ENCODE results near the gene MAMDC2. TPM values are rescaled to one million over a fixed set of nuclear protein-coding genes. Genes with fewer than 3 reads are reported as not detected.

MAMDC2 gene
- total RNA-seq, 1 donor from 2014 or later: 10.0 TPM

DNA sequence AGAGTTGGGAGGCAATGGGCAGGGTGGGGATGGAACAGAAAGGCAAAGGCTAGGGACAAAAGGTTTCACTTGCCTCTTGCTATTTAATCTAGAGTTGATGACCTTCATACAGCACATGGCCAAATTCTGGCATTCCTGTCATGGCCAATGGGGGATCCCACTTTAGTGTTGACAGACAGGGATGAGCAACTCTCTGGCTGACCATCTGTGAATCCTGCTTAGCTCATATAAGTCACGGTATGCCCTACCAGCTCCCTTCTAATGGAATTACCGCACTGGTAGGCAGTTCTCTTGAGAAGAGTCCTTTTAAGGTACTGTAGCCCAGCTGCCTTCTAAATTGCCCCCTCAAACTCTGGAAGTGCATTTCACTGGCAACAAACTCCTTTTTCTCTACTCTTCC lies 76.1 kb downstream of the MAMDC2 start:
- DNase-seq (no peak), ATAC-seq (ENCODE audit: poor library complexity) (no peak)
- intact Hi-C loops (cut with DNase I): no loop called here

- intact Hi-C loops (cut with DNase I): no loop called here
- ATAC-seq (ENCODE audit: poor library complexity) (peak; percentile 88), DNase-seq (peak; percentile 82)
These were observed 77.3 kb downstream of the MAMDC2 start for GRCh38 chr9:70120834-70121510.

DNA sequence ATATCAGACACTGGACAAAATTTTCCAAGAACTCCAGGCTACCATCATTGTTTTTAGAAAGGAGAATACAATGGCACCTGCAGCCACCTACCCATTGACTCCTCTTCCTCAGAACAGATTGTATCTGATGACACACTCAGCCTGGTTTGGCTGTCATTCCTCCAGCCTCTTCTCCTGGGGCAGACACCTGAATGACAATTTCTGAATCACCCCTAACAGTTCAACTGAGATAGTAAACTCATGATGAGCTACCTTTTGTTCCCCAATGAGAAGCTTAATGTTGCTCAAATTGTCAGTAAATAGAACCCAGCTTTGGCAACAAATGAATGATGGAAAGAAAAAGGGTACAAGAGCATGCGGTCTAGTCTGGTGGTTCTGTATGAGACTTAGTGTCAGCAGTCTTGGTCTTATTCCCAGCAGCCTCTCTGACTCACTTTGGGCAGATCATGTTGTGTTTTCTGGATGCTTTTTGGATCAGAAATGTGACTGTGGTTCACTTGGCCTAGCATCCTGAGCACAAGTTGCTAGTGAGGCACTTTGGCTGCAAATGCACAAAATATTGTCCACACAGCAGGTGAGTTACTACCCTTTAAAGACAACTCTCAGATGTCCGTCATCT lies 78.3 kb downstream of the MAMDC2 start:
- ATAC-seq (ENCODE audit: poor library complexity): no peak
- DNase-seq: no peak
- intact Hi-C loops (cut with DNase I): no loop called here

DNA sequence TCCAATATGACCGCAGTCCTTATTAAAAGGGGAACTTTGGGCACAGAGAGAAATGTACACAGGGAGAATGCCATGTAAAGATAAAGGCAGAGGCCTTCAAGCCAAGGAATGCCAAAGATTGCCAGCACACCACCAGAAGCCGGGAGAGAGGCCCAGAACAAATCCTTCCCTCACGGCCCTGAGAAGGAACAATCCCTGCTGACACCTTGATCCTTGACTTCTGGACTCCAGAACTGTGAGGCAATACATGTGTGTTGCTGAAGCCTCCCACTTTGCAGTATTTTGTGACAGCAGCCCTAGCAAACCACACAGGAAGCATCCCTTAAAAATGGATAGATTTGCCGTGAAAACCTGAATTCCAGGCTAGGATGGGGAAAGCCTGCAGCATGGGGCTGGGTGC lies 80.0 kb downstream of the MAMDC2 start:
- ATAC-seq (ENCODE audit: poor library complexity): no peak
- no peak for DNase-seq
- intact Hi-C loops (cut with DNase I): no loop called here

DNA sequence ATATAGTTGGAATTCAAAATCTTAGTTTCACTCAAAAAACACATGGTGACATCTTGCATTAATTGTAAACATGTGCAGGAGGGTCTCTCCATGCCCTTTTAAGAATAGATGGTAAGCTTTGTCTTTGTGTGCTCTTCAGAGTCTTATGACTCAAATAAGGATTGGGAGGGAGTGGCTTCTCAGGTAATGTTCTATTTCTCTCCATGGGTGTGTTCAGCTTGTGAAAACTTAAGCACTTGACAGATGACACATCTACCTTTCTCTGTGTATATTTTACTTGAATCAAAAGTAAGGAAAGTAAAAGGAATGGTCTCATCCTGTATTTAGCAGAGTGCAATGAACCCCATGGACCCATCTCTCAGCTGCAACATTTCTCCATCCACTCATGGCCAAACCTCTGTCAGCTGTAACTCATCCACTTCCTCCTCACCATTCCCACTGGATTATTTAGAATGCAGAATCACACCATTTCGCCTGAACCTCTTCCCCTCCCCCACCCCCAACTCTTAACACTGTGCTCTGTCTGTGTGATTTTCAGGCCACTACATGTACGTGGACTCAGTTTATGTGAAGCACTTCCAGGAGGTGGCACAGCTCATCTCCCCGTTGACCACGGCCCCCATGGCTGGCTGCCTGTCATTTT lies 82.1 kb downstream of the MAMDC2 start:
- DNase-seq (no peak), ATAC-seq (ENCODE audit: poor library complexity) (no peak)
- intact Hi-C loops (cut with DNase I): no loop called here

- ATAC-seq (ENCODE audit: poor library complexity) (peak; percentile 64), DNase-seq (no peak)
- intact Hi-C loops (cut with DNase I): no loop called here
These were observed 83.4 kb downstream of the MAMDC2 start for GRCh38 chr9:70127036-70127435.

GRCh38 chr9:70127540-70128416 lies 84.1 kb downstream of the MAMDC2 start:
- peak; percentile 37 for ATAC-seq (ENCODE audit: poor library complexity)
- intact Hi-C loops (cut with DNase I): no loop called here
- DNase-seq: no peak

- DNase-seq: no peak
- intact Hi-C loops (cut with DNase I): no loop called here
- no peak for ATAC-seq (ENCODE audit: poor library complexity)
These were observed 86.6 kb downstream of the MAMDC2 start for GRCh38 chr9:70130266-70130665.

DNA sequence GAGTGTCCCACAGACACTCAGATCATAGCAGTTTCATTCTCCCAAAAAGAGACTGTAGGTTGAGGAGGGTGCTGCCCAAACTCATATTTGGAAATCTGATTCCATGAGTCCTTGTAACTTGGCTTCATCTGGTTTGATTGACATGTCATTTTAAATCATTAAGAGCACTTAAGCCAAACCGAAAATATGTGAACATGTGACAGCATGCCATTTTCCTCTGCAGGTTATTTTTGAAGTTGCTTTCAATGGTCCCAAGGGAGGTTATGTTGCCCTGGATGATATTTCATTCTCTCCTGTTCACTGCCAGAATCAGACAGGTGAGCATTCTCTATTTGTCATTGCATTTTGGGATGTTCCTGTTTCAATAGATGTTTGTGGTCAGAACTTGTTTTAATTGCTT lies 87.6 kb downstream of the MAMDC2 start:
- intact Hi-C loops (cut with DNase I): no loop called here
- no peak for ATAC-seq (ENCODE audit: poor library complexity)
- DNase-seq: no peak

- no peak for DNase-seq
- intact Hi-C loops (cut with DNase I): no loop called here
- no peak for ATAC-seq (ENCODE audit: poor library complexity)
These were observed 89.9 kb downstream of the MAMDC2 start for GRCh38 chr9:70133253-70134208.

GRCh38 chr9:70134360-70134759 lies 90.7 kb downstream of the MAMDC2 start:
- no peak for ATAC-seq (ENCODE audit: poor library complexity)
- DNase-seq: no peak
- intact Hi-C loops (cut with DNase I): no loop called here

DNA sequence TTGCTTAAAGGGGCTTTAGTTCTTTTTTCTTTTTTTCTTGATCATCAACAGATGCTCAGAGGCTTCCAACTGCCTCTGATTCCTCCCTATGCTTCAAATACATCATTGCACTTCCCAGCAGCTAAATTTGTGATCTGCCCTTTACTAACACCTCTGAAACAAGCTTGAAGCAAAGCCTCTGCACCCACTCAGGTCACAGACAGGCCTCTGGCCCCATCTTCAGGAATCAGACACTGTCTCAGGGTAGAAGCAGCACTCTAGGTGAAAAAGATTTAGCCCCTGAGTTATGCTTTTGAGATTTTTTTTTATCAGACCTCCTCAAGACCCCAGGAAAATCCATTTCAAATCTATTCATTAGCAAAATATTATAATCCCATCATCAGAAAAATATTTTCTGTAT lies 91.5 kb downstream of the MAMDC2 start:
- intact Hi-C loops (cut with DNase I): no loop called here
- ATAC-seq (ENCODE audit: poor library complexity) (no peak), DNase-seq (no peak)

DNA sequence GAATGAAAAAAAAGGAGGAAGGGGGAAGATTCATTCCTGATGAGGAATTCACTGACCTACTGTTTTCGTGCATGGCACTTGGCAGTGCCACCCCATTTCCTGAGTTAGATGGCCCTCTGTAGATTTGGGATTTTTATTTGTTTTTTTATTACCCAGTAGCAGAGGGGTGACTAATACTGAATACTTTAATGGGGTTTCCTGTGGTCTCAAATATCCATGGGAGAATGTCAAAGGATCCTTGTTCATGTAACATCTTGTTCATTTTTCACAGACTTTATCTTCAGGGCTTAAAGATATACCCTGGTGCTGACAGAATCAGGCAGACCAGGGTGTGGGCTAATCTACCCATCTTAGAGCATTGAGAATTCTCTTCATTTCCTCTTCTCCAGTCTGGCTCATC lies 93.0 kb downstream of the MAMDC2 start:
- intact Hi-C loops (cut with DNase I): no loop called here
- DNase-seq (no peak), ATAC-seq (ENCODE audit: poor library complexity) (no peak)

GRCh38 chr9:70137577-70137976 lies 93.9 kb downstream of the MAMDC2 start:
- ATAC-seq (ENCODE audit: poor library complexity) (no peak), DNase-seq (no peak)
- intact Hi-C loops (cut with DNase I): no loop called here

DNA sequence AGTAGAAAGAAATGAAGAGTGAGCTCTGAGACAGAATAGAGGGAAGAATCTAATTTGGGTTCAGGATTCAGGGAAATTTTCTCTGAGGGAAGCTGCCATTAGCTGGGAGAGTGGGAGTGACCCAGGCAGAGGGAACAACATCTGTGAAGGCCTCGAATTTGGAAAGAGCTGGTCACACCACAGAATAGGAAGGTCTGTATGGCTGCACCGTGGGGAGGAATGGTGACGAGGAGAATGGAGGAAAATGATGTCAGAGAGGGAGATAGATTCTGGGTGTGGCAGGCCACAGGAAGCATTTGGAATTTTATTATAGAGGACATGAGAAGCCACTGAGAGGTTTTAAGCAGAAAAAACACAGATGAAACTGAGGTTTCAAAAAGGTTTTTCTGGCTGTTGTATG lies 98.5 kb downstream of the MAMDC2 start:
- intact Hi-C loops (cut with DNase I): no loop called here
- DNase-seq: no peak
- no peak for ATAC-seq (ENCODE audit: poor library complexity)

GRCh38 chr9:70143394-70144130 lies 99.9 kb downstream of the MAMDC2 start:
- DNase-seq (no peak), ATAC-seq (ENCODE audit: poor library complexity) (no peak)
- intact Hi-C loops (cut with DNase I): no loop called here

- DNase-seq (no peak), ATAC-seq (ENCODE audit: poor library complexity) (no peak)
- intact Hi-C loops (cut with DNase I): no loop called here
These were observed 100.5 kb downstream of the MAMDC2 start for GRCh38 chr9:70144131-70144503.

GRCh38 chr9:70145981-70146380 lies 102.3 kb downstream of the MAMDC2 start:
- ATAC-seq (ENCODE audit: poor library complexity) (no peak), DNase-seq (no peak)
- intact Hi-C loops (cut with DNase I): no loop called here
